UCSD-AML1 (cell line): ENCODE results near the gene PDPR.
"Not testable (repeated sequence)": the region's sequence is repeated elsewhere in the genome, so short reads cannot be mapped to it uniquely, and the experiment has no call there.

Experiments used
- DNase-seq: peaks from one replicate; lab custom pipeline; 2025; ENCODE audit not compliant: unreplicated experiment; lab: John Stamatoyannopoulos, UW

PDPR gene

DNA sequence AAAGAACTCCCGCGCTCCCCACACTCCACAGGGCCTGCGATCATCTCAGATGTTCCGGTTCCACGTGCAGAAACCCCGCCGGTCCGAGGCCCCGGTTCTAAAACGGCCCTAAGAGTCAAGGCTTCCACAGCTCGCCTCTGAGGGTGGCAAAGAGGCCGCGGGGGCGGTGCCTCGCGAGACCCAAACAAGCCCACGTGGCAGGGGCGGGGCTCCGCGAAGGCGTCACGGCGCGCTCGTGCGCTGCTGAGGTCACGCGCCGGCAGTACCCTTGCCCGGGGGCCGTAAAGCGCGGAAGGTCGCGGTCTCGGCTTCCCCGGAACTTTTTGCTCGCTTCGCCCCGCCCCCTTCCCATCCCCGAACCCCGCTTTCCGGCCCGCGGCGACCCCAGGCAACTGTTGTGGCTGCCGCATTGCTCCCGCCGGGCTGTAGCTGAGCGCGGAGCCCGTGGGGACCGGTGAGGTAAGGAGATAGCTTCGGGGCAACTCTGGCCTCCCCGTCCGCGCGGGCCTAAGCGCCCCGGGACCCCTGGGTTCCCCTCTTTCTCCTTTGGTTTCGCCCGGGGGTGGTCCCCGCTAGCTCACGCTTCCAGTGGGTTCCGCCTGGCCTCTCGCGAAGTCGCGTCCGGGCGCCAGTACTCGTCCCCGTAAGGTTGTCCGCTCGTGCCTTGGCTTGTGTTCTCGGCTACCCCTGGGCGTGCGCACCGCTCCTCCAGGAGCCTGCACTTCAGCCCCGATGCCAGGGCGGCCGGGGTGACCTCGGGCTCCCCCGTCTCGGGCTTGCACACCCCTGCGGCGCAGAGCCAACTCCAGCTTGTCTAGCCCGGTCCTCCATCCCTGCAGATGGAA lies at the start of gene PDPR:
Gene PDPR, plus strand, starts transcription at position 351 of the 845 bp plus-strand sequence. CDS start 6,161 bp downstream, outside the sequence.
- DNase-seq = peak; percentile 95

DNA sequence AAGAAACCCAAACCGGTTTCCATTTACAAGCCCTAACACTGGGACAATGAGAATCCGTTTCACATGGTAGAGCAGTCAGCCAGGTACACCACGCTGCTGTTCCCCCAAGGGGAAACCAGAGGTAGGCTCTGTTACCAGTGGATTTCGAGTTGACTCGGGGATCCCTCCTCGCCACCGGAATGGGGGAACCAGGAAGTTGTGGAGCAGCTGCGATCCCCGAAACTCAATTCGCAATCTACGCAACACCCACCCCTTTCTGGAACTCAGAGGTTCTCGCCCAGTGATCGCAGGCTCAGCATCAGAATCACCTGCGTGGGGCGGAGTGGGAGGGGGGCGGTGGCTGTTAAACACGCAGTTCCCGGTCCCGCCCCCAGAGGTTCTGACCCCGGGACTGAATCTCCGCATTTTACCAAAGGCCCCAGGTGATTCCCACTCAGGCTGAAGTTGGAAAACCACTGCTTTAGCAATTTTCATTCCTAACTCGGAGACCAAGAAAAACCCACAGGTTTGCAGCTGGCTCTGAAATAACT lies 49.2 kb upstream of the PDPR start:
- peak; percentile 30 for DNase-seq

GRCh38 chr16:70065376-70065745 lies 48.8 kb upstream of the PDPR start:
- DNase-seq = not testable (repeated sequence)

GRCh38 chr16:70065746-70066658 lies 48.1 kb upstream of the PDPR start:
- peak; percentile 92 for DNase-seq

- DNase-seq = not testable (repeated sequence)
These were observed 47.4 kb upstream of the PDPR start for GRCh38 chr16:70066751-70067150.

DNA sequence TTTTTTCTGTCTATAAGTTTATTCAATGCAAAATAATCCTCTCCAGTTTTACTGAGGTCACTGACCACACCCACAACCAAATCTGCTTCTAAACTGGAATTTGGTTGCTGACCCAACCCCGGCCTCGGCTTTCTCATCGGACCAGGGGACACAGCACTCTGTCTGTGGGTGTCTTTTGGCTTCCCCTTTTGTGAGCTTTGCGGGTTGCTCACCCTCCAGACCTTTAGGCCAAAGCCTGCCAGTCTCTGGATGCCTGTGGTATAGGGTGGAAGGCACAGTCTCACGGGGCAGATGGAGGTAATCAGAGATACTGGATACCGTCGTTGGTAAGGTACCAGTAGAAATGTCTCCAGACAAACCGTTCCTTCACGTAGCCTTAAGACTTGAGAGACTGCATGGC lies 35.1 kb upstream of the PDPR start:
- not testable (repeated sequence) for DNase-seq

- not testable (repeated sequence) for DNase-seq
These were observed 32.9 kb upstream of the PDPR start for GRCh38 chr16:70081219-70081618.

DNA sequence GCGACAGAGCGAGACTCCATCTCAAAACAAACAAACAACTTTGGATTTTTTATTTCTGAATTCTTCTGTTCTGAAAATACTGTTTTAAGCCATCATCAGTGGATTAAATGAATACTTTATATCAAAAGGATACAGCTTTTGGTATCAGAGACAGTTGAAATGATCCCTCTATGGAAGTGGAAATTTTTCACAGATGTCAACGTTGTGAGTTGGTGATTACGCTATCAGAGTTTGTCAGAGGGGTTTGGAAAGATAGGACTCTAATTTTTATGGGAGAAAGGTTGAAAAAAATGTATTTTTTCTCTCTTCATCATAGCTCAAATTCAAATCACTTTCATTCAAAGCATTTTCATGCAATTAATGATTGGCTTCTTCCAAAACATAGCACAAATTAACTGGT lies 30.2 kb upstream of the PDPR start:
- not testable (repeated sequence) for DNase-seq

GRCh38 chr16:70088160-70088559 lies 26.0 kb upstream of the PDPR start:
- DNase-seq = not testable (repeated sequence)

GRCh38 chr16:70088877-70089276 lies 25.3 kb upstream of the PDPR start:
- not testable (repeated sequence) for DNase-seq

DNA sequence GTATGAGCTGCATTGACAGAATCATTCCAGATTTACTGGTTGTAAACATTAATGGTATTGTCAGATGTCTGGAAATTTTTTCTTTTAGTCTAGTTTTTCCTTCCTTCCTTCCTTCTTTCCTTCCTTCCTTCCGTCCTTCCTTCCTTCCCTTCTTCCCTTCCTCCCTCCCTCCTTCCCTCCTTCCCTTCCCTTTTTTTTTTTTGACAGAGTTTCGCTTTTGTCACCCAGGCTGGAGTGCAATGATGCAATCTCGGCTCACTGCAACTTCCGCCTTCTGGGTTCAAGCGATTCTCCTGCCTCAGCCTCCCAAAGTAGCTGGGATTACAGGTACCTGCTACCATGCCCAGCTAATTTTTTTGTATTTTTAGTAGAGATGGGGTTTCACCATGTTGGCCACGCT lies 24.8 kb upstream of the PDPR start:
- DNase-seq = not testable (repeated sequence)

GRCh38 chr16:70091104-70091503 lies 23.0 kb upstream of the PDPR start:
- not testable (repeated sequence) for DNase-seq

DNA sequence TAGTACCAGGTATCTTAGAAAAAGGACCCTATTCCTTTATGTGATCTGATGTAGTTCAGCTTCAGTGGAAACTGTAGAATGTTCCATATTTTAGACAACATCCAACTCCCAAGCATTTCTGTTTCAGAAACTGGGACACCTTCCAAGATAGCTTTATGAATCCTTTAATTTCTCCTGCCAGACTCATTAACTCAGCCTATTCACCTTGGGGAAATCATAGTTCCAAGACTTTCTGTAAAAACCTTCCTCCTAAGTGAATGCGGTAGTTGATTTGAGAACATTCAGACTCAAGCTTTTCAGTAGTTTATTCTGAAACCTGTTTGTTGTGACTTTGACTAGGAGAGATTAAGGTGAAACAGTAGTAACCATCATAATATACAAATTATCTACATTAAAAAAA lies 20.0 kb upstream of the PDPR start:
- not testable (repeated sequence) for DNase-seq

- DNase-seq = not testable (repeated sequence)
These were observed 4.4 kb upstream of the PDPR start for GRCh38 chr16:70109583-70110279.

GRCh38 chr16:70112162-70112561 lies 2.0 kb upstream of the PDPR start:
- not testable (repeated sequence) for DNase-seq

DNA sequence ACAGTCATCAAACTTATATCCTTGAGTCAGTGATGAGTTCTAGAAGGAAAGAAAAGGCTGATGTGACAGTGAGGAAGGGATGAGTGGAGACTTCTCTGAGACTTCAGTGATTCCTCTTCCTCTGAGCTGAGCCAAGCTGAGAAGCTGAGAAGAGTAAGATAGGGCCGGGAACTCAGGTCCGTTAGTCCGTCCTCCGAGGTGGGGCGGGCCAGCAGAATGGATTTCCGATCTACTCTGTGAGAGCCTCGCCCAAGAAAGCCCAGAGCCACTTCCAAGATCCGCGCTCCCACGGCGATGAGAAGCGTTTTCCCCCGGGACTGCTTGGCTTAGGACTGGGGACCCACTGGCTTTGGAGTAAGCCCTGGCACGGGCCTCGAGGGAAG lies 542 bp upstream of the PDPR start:
- not testable (repeated sequence) for DNase-seq

DNA sequence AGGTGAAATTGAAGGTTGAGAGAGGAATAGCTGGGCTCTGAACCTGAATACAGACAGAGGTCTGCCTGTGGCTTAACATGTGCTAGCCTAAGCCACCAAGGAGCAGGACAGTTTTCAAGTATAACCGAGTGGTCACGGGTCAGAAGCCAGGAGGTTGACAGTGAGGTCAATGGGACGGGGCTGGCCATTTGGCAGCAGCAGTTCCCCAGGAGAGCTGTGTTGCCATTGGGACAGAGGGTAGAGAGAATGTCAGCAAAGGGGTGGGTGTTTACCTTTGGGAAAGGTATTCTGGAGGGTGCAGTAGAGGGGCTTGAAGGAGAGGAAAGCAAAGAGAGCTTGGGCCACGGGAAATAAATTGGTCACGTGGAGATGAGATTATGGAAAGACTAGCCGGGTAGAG lies 4.2 kb downstream of the PDPR start:
- DNase-seq = not testable (repeated sequence)

- DNase-seq = not testable (repeated sequence)
These were observed 4.6 kb downstream of the PDPR start for GRCh38 chr16:70118776-70119175.

DNA sequence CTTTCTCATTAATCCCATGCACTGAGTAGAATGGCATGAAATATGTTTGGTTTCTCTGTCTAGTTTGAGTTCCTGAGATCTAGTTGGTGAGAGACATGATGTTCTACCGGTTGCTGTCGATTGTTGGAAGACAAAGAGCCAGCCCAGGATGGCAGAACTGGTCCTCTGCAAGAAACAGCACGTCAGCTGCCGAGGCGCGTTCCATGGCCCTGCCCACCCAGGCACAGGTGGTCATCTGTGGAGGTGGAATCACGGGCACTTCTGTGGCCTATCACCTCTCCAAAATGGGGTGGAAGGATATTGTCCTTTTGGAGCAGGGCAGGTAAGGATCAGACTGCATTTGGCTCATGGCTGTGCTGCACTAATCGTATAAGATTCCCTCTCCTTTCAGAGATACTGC lies 6.3 kb downstream of the PDPR start:
- not testable (repeated sequence) for DNase-seq

- DNase-seq = not testable (repeated sequence)
These were observed 9.7 kb downstream of the PDPR start for GRCh38 chr16:70123822-70124221.

DNA sequence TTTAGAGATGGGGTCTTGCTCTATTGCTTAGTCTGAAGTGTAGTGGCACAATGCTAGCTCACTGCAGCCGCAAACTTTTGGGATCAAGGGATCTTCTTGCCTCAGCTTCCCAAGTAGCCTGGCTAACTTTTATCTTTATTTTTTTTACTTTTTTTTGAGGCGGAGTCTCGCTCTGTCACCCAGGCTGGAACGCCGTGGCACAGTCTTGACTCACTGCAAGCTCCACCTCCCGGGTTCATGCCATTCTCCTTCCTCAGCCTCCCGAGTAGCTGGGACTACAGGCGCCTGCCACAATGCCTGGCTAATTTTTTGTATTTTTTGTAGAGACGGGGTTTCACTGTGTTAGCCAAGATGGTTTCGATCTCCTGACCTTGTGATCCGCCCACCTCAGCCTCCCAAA lies 12.1 kb downstream of the PDPR start:
- DNase-seq = not testable (repeated sequence)
